ENCODE measurements around the gene ANOS1.
"Not testable (repeated sequence)": the region's sequence is repeated elsewhere in the genome, so short reads cannot be mapped to it uniquely, and the experiment has no call there.

ANOS1 gene

DNA sequence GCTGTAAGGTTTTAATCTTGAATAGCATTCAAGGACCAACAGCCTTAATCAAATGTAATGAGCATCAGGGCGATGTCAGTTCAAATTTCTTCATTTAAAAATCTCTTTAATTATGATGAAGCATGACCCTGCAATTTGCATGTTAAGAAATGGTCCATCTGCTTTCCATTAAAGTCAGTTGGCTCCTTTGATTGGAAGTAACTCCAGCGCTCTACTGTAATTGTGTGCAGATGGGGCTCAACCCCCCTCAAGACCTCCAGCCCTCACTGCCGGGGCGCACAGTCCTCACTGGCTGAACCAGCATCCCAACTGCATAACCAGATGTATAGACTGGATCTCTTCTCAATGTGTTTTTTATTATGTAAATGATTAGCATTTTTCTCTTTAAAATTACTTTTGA, 140.4 kb downstream of the ANOS1 start:
- DNase-seq = no peak

DNA sequence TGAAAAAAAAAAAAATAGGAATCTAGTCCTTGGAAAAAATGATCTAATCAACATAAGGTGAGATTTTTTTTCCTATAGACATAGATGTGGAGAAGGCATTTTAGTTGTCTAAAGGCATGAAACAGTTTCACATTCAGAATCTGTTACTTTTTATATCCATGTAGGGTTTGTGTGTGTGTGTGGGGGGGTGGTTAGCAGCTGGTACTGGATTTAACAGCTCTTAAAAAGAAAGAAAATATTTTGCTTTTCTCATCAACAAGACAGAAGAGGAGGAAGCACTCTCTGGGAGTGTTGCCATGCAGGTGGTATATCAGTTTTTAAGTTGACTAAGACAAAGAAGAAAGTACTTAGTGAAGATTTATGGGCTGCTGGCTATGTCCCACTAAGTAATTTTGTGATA, 145.0 kb downstream of the ANOS1 start:
- no peak for DNase-seq

DNA sequence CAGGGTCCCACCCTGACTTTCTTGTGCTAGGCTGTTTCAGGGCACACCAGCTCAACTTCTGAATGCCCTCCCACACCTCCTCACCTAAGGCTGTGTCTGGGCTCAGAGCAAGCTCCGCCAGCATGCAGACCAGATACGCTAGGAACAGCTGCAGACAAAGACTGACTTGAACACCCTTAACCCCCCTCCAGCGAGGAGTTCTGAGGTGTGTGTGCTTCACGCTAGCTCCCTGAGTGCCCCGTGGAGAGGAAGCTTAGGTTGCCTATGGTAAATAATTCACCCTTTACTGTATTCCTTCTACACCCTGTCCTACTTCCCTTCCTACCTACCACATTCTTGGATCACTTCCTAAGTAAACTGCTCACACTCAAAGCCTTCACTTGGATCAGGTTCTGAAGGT, 152.3 kb downstream of the ANOS1 start:
- no peak for DNase-seq

DNA sequence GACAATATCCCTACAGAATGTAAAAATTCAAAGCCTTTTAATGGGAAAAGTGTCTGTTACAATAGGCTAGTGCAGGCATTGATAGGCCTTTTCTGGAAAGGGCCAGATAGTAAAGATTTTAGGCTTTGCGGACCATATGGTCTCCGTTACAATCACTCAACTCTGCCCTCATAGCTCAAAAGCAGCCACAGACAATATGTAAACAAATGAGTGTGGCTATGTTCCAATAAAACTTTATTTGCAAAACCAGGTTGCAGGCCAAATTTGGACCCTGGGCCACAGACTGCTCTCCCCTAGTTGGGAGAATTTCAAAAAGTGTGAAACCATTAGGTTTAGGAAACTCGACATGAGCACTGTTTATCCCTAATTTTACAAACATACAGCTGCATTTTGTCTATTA, 155.1 kb downstream of the ANOS1 start:
- DNase-seq = no peak

DNA sequence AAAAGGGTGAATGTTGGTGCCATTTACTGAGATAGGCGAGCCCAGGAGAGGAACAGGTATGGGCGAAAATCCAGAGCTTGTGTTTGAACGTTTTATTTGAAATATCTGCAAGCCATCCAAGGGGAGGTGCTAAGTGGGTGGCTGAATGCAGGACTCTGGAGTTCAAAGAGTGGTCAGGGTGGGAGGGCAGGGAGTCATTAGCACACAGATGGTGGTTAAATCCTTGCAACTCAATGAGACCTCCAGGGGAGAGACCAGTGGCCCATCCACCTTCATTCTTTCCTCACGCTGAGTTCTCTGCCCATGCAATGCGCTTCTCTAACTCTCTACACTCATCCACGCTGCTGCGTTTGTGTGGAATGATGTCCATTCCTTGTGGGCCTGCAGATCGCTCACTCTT, 166.2 kb downstream of the ANOS1 start:
- no peak for DNase-seq

DNA sequence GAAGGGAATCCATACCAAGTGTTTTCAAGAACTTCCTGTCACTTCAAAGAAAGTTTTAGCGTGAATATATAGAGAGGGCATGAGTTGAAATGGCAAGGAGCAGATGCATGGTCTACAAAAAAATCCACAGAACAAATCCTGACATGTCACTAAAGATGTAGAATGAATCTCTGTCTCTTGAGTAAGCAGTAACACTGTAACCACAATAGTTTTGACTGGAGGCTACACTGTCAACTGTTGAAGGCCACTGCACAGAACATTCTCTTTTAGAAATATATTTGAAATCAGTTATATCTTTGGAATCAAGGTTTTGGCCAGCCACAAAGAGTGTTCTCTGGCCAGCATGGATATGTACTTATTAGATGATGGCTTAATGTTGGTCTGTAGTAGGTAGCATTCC, 183.5 kb downstream of the ANOS1 start:
- DNase-seq = no peak

DNA sequence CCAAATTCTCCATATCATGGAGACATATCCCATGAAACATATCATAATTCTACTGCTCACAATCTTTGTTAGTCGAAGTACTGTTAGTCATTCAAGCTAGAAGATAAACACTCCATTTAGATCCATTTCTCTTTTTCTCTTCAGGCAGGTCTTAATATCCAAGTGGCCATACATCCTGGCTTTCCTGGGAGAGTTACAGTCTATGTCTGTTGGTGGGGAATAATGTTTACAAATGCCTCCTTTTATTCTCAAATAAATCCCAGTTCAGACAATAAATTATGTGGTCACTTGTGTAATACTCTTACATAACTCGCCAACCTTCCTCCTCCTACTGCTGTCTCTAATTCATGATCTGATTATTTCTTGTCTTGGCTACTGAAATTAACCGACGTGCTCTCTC, 185.2 kb downstream of the ANOS1 start:
- DNase-seq = no peak

DNA sequence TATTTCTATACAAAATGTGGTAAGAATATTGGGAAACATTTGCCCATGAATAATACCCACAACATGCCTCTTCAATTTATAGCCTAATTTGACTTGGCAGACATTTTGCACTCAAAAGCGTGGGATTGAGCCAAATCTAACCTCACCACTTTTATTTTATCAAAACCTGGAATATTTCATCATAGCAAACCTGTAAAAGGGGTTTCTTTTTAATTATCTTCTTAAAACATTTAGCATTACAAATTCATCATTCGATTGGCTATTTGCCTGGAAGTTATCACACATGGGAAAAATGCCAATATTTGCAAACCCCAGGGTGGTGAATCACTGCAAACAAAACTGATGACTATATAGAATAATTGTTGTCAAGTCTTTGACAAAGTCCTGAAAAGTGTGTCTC, 211.1 kb downstream of the ANOS1 start:
- no peak for DNase-seq

DNA sequence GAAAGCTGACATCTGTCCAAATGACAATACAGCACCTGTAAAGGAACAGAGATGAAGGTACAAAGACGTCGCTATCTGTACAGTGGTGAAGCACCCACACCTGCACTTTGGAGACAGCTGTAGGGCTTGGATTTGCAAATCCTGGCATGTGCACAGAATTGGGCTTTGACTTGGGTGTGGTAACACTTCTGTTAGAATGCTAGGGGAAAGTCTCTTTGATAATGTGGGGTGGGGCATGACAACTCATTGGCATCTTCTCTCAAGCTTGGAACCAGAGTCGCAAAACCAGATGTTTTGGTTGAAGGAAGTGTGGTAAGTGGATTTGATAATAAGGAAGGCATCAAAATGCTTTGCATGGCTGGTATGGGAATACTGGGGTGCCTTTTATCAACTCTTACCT, 211.8 kb downstream of the ANOS1 start:
- DNase-seq = no peak

DNA sequence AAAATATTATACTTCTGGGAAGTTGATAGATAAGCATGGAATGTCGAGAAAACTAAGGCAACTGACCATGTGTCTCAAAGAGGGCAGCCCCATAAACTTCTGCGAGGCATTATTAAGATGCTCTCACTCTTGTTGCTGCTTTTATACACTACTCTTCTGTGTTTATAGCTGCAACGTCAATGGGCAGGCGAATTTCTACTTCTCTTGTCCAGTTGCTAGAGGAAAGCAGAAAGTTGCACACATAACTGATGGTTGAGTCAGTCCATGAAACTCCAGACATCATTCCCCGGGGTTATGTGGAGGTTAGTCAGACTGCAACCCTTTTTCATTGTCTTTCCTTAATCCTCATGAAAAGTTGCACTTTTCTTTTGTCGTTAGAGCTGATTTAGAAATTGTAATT, 227.5 kb downstream of the ANOS1 start:
- no peak for DNase-seq

DNA sequence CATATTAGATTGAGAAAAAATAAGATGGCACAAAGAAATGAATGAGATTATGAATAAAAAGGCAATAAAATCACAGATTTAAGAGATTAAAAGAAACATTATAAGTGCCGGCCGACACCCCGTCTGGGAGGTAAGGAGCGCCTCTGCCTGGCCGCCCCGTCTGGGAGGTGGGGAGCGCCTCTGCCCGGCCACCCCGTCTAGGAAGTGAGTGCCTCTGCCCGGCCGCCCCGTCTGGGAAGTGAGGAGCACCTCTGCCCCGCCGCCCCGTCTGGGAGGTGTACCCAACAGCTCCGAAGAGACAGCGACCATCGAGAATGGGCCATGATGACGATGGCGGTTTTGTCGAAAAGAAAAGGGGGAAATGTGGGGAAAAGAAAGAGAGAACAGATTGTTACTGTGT, 229.8 kb downstream of the ANOS1 start:
- DNase-seq = not testable (repeated sequence)

DNA sequence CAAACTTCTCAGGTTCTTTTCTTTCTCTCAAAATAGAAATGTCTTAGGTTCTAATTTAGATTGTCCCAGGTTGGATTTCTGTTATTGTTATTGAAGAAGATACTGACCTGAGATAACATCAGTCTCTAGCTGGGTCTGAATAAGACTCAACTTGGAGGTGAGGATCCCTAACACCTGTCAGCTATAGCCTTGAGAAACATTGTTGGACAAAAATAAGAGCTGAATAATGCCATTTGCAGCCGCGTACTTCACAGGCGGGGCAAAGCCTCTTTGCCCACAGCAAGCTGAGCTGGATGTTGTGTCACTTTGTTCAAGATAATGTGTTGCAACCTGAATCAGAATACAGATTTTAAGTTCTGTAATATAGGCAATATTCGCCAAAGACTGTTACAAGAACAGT, 231.7 kb downstream of the ANOS1 start:
- no peak for DNase-seq

DNA sequence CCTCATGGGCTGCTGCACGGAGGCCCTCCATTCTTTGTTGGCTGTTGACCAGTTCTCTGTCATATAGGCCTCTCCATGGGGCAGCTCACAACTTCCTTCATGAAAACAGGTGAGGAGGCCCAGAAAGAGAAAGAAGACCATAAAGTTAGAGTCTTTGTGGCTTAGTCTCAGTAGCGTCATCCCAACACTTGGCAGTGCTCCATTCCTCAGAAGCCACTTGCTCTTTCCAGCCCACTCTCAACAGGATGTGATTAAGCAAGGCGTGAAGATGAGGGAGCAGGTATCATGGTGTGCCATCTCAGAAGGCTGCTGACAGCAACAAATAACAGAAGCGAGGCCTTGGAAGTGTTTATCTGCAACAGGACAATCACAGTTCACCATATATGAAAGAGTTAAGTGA, 236.9 kb downstream of the ANOS1 start:
- DNase-seq = not testable (repeated sequence)

DNA sequence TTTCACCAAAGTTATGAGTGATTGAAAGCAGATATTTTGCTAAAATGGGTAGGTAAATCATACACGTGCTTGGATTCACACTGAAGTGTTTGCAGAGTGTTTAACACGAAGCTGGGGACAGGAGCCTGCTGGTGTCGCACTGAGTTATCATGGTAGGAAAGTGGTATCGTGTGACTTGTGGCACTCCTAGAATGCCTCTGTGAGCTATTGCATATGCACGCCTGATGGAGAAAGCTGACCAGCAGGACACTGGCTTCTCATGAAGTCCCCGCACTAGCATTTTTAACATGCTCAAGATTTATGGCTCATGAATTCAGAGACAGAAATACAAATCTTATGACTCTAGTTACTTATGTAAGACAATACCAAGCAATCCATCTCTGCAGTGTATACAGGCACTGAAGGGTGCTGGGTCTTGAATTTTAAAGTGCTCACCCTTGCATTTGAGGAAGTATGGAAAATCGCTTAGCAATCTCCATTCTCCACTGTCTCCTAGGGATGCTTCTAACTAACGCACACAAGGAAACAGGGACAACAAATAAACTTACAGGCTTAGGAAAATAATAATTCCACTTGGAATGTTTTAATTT, 247.5 kb downstream of the ANOS1 start:
- DNase-seq = no peak

Data from hematopoietic multipotent progenitor cell treated with erythropoietin and hydrocortisone succinate and interleukin-3 and kit ligand, for 6 days (in vitro differentiated cells).